ENCODE measurements around the gene SDR9C7.
"Not testable (repeated sequence)": the region's sequence is repeated elsewhere in the genome, so short reads cannot be mapped to it uniquely, and the experiment has no call there.

Gene SDR9C7

GRCh38 chr12:56977361-56977760, 43.2 kb upstream of the SDR9C7 start:
- POLR2A ChIA-PET; H3K4me3 ChIP-seq (ENCODE audit: low read depth, low read length); H3K4me1 ChIP-seq (ENCODE audit: control insufficient read depth, insufficient read depth, low read length); H3K27ac ChIP-seq (ENCODE audit: extremely low read depth, low read depth, low read length); H3K36me3 ChIP-seq (ENCODE audit: control insufficient read depth in 2 of 2, insufficient read depth in 1 of 2, low read length in 2 of 2); H3K9me3 ChIP-seq (ENCODE audit: control insufficient read depth, insufficient read depth, low read depth, low read length): not testable (repeated sequence)
- CTCF ChIA-PET, result interaction anchor here (1.0 kb wide), 1 partner anchor 10 kb away, joined by 3 read pairs; no protein-coding TSS in a partner anchor
- peak; percentile 97 for TF ChIP-seq ZNF146 (tag by site-specific recombination; IDR thresholded peaks at IDR 0.05)
- peak; percentile 55 for TF ChIP-seq ZNF580 (tag by site-specific recombination; IDR thresholded peaks at IDR 0.05)
- peak; percentile 69; the same call in 1 of the 2 replicates for TF ChIP-seq ZNF280D (tag by site-specific recombination; IDR thresholded peaks at IDR 0.05)

- H3K36me3 ChIP-seq (ENCODE audit: control insufficient read depth in 2 of 2, insufficient read depth in 1 of 2, low read length in 2 of 2); H3K4me1 ChIP-seq (ENCODE audit: control insufficient read depth, insufficient read depth, low read length); CTCF ChIA-PET; H3K9me3 ChIP-seq (ENCODE audit: control insufficient read depth, insufficient read depth, low read depth, low read length); H3K27ac ChIP-seq (ENCODE audit: extremely low read depth, low read depth, low read length); H3K4me3 ChIP-seq (ENCODE audit: low read depth, low read length); POLR2A ChIA-PET: not testable (repeated sequence)
- peak; percentile 73; the same call in 1 of the 2 replicates for TF ChIP-seq ZNF146 (tag by site-specific recombination; IDR thresholded peaks at IDR 0.05)
Measured at GRCh38 chr12:56974224-56974623, 40.0 kb upstream of the SDR9C7 start.

GRCh38 chr12:56968910-56969309, 34.7 kb upstream of the SDR9C7 start:
- H3K27ac ChIP-seq (ENCODE audit: extremely low read depth, low read depth, low read length); POLR2A ChIA-PET; CTCF ChIA-PET; H3K4me1 ChIP-seq (ENCODE audit: control insufficient read depth, insufficient read depth, low read length); H3K9me3 ChIP-seq (ENCODE audit: control insufficient read depth, insufficient read depth, low read depth, low read length); H3K4me3 ChIP-seq (ENCODE audit: low read depth, low read length); H3K36me3 ChIP-seq (ENCODE audit: control insufficient read depth in 2 of 2, insufficient read depth in 1 of 2, low read length in 2 of 2): not testable (repeated sequence)

- CTCF ChIA-PET; H3K9me3 ChIP-seq (ENCODE audit: control insufficient read depth, insufficient read depth, low read depth, low read length); H3K27ac ChIP-seq (ENCODE audit: extremely low read depth, low read depth, low read length); H3K36me3 ChIP-seq (ENCODE audit: control insufficient read depth in 2 of 2, insufficient read depth in 1 of 2, low read length in 2 of 2); H3K4me3 ChIP-seq (ENCODE audit: low read depth, low read length); H3K4me1 ChIP-seq (ENCODE audit: control insufficient read depth, insufficient read depth, low read length): not testable (repeated sequence)
- POLR2A ChIA-PET, result interaction anchor here (0.6 kb wide), 1 partner anchor 331 kb away, joined by 3 read pairs; no protein-coding TSS in a partner anchor
Measured at GRCh38 chr12:56965997-56966642, 31.9 kb upstream of the SDR9C7 start.

GRCh38 chr12:56965124-56965523, 30.9 kb upstream of the SDR9C7 start:
- POLR2A ChIA-PET, result interaction anchor here (0.6 kb wide), 1 partner anchor 332 kb away, joined by 3 read pairs; no protein-coding TSS in a partner anchor
- CTCF ChIA-PET; H3K4me1 ChIP-seq (ENCODE audit: control insufficient read depth, insufficient read depth, low read length); H3K4me3 ChIP-seq (ENCODE audit: low read depth, low read length); H3K9me3 ChIP-seq (ENCODE audit: control insufficient read depth, insufficient read depth, low read depth, low read length); H3K36me3 ChIP-seq (ENCODE audit: control insufficient read depth in 2 of 2, insufficient read depth in 1 of 2, low read length in 2 of 2); H3K27ac ChIP-seq (ENCODE audit: extremely low read depth, low read depth, low read length): not testable (repeated sequence)

- H3K4me3 ChIP-seq (ENCODE audit: low read depth, low read length); H3K4me1 ChIP-seq (ENCODE audit: control insufficient read depth, insufficient read depth, low read length); POLR2A ChIA-PET; H3K36me3 ChIP-seq (ENCODE audit: control insufficient read depth in 2 of 2, insufficient read depth in 1 of 2, low read length in 2 of 2); H3K27ac ChIP-seq (ENCODE audit: extremely low read depth, low read depth, low read length); H3K9me3 ChIP-seq (ENCODE audit: control insufficient read depth, insufficient read depth, low read depth, low read length); CTCF ChIA-PET: not testable (repeated sequence)
Measured at GRCh38 chr12:56963557-56963956, 29.3 kb upstream of the SDR9C7 start.

- H3K4me1 ChIP-seq (ENCODE audit: control insufficient read depth, insufficient read depth, low read length); H3K4me3 ChIP-seq (ENCODE audit: low read depth, low read length); H3K27ac ChIP-seq (ENCODE audit: extremely low read depth, low read depth, low read length); H3K9me3 ChIP-seq (ENCODE audit: control insufficient read depth, insufficient read depth, low read depth, low read length); POLR2A ChIA-PET; H3K36me3 ChIP-seq (ENCODE audit: control insufficient read depth in 2 of 2, insufficient read depth in 1 of 2, low read length in 2 of 2): not testable (repeated sequence)
- CTCF ChIA-PET, result interaction anchor here (0.6 kb wide), 1 partner anchor 38 kb away, joined by 4 read pairs; no protein-coding TSS in a partner anchor
Measured at GRCh38 chr12:56962247-56962646, 28.0 kb upstream of the SDR9C7 start.
